HG03439 (cell line): ENCODE results near the gene KIF3A.

Source experiments
- ATAC-seq: cut with Tn5 transposase; IDR thresholded peaks from one replicate; pipeline ENCODE4 v1.9.1; 2021; ENCODE audit warnings: mild to moderate bottlenecking, moderate library complexity; ENCODE audit not compliant: unreplicated experiment

The KIF3A gene

GRCh38 chr5:132644177-132644576 is 93.2 kb downstream of the KIF3A start:
- no peak for ATAC-seq
